SIG-M5 (cell line): Measurements from ENCODE around the gene SEMA3D.

Experiments
- DNase-seq: peaks from one replicate; lab custom pipeline; 2025; lab: John Stamatoyannopoulos, UW

Gene SEMA3D

DNA sequence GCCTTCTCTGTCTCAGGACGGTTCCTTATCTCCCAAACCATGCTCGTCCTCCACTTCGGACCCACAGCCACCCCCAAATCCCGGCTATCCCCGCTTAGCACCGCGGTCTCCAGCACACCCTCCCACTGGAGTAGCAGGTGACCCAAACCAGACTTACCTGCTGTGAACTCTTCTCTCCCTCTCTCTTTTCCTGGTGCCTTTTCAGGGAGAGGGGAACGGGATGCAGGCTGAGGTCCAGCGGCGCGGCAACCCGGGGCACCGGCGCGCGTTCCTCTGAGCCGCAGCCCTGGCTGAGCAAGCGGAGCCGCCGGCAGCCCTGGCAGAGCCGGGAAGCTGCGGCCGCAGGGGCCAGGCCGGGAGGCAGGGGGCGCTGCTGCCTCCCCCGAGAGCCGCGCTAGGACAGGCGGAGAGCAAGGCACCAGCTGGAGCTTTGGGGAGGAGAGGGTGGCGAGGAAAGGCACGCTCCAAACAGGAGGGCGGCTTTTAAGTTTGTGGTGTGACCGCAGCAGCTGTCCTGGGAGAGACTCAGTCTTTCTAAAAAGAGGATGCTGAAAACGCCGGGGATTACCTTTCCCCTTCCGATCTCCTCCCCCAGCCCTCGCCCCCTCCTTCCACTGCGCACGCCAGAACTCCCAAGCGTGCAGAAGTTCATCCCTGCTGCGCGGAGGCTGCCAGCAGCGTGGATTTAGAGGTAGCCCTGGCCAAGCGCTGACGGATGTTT, at the start of gene SEMA3D:
TSS of gene SEMA3D (minus strand) at position 536 of the 721 bp plus-strand sequence. CDS start 65,165 bp downstream, outside the sequence.
- DNase-seq = peak; percentile 39

DNA sequence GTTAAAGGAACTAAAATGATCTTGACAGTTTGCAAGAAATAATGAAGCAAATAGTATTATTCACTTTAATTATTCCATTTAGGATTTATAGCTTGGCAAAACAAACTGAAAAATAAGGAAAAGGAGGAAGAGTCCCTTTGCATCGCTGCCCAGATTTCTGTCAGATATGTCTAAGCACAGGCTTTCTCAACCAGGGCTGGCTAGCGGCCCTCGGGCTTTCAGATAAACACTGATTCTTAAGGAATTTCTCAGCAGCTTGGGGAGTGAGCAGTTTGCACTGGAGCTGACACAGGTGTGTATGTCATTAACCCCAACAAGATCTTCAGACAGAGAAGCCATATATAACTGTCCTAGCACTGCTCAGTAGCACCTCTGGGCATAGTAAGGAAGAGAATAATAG, 47.9 kb upstream of the SEMA3D start:
- no peak for DNase-seq

- DNase-seq = no peak
These were observed 45.2 kb upstream of the SEMA3D start for GRCh38 chr7:85232068-85232467.

DNA sequence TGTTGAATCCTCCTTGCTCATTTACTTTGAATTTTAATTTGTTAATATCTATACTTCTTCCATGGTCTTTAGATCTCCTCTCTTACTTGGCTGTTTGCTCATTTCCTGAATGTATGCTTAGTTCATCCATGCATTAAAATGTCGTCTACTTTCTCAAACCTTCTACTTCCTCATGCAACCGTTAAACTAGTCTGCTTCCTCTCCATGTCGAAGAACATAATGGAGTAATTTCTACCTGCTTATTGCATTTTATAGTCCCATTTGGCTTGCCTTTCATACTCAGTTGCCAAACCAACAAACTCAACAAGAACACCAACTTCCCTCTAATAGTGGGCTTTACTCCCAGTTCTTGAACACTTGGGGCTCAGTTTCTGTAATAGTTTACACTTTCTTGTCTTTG, 43.8 kb upstream of the SEMA3D start:
- no peak for DNase-seq

GRCh38 chr7:85229544-85229943, 42.7 kb upstream of the SEMA3D start:
- no peak for DNase-seq

- DNase-seq = no peak
These were observed 39.7 kb upstream of the SEMA3D start for GRCh38 chr7:85226361-85227085.

DNA sequence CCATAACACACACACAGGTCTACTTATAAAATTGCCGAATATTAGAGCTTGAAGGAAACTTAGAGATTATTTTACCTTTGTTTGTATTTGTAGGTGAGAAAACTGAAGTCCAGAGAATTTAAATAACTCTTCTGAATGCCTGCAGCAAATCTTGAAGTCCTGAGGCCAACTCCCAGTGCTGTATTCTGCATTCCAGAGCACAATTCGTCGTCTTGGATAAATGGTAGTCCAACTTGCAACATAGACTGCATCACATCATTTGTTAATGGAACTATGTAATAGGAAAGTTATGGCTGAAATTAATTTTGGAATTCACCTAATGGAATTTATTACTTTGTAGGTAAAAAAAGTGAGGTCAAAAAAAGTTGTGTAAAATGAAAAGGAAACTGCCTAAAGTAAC, 37.3 kb upstream of the SEMA3D start:
- DNase-seq = no peak

GRCh38 chr7:85222522-85222921, 35.7 kb upstream of the SEMA3D start:
- no peak for DNase-seq

DNA sequence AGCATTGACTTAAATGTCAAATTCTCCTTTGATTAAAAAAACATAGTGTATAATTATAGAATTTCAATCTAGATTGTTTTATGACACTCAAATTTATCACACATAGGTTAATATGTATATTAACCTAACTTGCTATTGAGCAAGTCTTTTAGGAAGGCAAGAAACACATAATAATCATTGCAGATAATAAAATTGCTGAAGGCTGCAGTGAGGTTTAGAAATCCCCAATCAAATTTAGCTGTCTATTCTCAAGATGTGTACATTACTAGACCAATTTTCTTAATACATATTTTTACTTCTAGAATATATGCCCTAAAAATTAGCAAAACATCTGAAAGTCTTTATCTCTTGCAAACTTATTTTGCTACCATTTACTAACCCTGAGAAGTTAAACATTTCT, 34.9 kb upstream of the SEMA3D start:
- no peak for DNase-seq

DNA sequence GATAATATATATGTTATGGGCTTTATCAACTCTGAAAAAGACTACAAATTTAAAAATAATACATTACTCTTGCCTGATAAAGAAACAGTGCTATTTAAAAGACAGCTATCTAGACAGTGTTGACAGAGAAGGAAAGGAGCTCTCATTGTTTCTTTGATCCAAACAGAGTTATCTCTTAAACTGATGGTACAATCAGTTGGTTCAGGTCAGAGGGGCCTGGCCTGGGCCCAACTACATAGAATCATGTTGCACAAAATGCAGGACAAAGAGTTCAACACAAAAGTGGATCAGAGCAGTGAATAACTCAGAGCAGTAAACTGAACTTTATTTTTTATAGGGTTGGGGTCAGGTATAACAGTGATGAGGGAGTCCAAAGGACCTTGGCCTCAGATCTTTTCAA, 33.8 kb upstream of the SEMA3D start:
- no peak for DNase-seq

- no peak for DNase-seq
These were observed 33.2 kb upstream of the SEMA3D start for GRCh38 chr7:85220023-85220422.

DNA sequence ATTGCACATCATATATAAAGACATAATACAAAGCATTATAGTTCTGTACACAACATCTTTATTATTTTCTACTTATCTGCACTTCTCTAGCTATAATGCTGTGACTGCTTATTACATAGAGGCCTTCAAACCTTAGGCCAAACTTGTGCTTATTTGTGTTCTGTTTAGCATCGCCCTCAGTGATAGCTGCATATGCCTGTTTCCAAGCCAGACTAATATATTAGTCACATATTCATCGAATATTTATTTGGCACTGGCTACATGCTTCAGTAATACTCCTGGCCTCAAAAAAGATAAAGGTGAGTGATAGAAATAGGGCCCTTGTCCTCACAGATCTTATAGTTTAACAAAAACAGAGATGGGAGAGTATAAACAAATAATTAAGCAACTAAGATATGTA, 30.2 kb upstream of the SEMA3D start:
- DNase-seq = no peak

DNA sequence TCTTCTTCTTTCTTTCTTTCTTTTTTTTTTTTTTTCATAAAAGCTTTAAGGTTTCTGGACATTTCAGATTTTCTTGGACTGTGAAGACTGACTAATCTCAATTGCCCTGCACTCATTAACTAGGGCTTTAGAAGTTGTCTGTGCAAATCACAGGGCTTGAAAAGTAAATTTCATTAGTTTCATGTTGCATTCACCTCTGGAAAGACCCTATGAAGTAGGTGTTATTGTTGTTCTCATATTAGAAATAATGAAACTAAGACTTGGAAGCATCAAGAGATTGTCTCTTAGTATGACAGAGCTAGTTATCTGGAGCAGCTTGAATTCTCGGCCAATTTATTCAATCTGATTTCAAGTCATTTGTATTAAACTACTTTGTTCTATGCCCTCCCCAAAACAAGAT, 28.2 kb upstream of the SEMA3D start:
- DNase-seq = no peak

DNA sequence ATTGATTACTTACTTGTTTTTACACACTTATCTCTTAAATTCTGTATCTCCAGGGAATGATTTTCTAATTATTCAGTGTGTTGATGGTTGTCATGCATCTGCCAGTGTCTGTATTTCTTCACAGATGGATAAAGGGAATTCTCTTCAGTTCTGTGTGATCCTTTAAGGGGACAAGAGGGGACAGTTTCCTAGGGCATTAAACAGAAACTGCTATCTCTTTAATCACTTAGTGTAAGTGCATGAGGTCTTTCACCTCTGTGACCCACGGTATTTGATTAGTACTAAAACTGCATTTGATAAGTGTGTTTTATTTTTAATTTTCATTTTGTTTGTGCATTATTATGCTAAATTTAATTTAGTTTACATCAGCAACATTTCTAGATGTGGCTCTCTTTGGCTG, 26.6 kb upstream of the SEMA3D start:
- DNase-seq = no peak

DNA sequence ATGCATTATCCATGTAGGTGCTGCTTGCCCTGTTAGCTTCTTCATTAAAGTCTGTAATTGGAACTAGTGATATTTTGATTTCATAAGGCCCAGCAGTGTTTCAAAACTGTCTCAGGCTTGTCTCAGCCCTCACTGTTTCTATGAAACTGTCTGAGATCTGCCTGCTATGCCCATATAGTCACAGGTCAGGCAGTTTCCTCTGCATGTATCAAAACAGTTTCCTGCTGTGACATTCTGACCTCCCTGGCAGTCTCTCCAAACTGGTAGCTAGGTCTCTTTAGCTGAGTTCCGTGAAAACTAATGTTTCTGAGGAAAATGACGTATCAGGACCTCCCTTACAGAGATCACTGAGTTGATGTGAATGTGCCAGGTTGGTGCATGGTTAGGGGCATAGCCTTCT, 18.9 kb upstream of the SEMA3D start:
- DNase-seq = no peak

DNA sequence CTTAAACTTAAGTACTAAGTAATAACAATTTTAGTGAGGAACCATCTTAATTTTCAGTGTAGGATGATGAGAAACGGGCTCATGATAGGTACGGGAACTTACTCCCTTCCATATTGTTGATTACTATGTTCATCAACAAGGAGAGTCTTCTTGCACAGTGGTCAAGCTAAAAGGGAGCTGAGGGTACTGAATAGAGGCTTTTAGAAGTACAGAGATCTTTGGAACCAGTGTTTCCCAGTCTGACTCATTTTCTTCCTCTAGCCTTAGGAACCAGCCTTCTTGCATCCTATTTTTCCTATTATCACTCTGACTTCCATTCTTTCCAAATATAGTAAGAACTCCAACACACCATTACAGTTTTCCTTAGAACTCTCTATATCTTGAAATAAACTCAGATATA, 17.6 kb upstream of the SEMA3D start:
- no peak for DNase-seq

DNA sequence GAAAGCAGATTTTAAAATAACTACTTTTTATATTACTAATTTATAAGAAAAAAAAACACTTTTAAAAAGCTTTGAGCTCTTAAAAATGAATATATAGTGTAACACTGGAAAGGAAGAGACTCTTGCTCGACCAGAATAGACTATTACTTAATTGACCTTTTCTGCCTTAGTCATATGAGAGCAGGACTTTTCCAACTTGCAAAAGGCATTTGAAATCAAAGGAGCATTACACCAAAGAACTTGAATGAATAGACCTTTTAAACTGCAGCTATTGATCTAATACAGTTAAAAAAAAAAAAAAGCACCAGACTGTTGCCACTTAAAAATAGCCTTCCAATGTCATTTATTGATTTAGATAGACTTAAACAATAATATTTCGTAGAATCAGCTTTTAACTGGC, 17.2 kb upstream of the SEMA3D start:
- no peak for DNase-seq

- DNase-seq = no peak
These were observed 14.4 kb upstream of the SEMA3D start for GRCh38 chr7:85201209-85201608.

GRCh38 chr7:85196696-85197095, 9.8 kb upstream of the SEMA3D start:
- no peak for DNase-seq

- peak; percentile 0 for DNase-seq
These were observed 4.5 kb upstream of the SEMA3D start for GRCh38 chr7:85191383-85191782.

- DNase-seq = no peak
These were observed 754 bp downstream of the SEMA3D start for GRCh38 chr7:85186083-85186520.

DNA sequence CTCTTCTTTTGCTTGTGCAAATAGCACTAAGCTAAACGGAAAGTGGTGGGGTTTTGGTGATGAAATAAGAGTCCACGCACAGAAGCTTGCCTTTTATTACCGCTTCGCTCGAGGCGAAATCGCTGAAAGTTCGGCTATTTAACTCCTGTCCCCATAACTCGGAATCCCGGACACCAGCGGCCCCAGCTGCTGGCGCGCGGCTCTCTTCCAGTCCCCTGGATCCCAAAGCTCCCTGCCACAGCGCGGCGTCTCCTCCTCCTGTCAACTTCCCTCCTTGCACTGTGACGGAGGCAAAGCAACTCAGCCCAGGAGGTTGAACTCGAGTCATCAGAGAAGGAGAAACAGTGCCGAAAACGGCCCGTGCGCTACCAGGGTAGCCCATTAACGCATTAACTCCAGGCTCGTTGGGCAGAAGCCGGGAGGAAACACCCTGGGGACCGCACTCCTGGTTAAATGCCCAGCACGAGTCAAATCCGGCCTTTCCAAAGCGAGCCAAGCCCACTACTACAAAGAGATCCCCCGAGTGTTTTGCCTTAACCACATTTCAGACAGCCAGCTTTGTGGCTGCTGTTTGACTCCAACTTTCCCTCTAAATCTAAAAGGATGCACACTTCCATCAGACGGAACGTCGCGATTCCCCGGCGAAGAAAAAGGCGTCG, 1.3 kb downstream of the SEMA3D start:
- DNase-seq = no peak
